Sigmoid colon (tissue), 7 donors: ENCODE data around the gene TPRX1. TPM values are rescaled to one million over a fixed set of nuclear protein-coding genes. Genes with fewer than 3 reads are reported as not detected.
A peak's percentile ranks its signal among the peaks of the same experiment; 100 is the strongest.
"Not testable (repeated sequence)": the region's sequence is repeated elsewhere in the genome, so short reads cannot be mapped to it uniquely, and the experiment has no call there.

Source experiments
- DNase-seq: peaks from one replicate; pipeline ENCODE4 v3.0.0-alpha.2; 2019
- H3K27ac ChIP-seq, 4 donors: fragments of 200-600 bp; sonication (generic); one replicate each; pipeline ENCODE4 v1.5.1; 2016 to 2019; ENCODE audit warnings: mild to moderate bottlenecking in 1 of 4
- H3K27me3 ChIP-seq, 3 donors: fragments of 200-600 bp; sonication (generic); one replicate each; pipeline ENCODE4 v1.5.1; 2019; ENCODE audit warnings: mild to moderate bottlenecking in 1 of 3
- H3K36me3 ChIP-seq, 4 donors: fragments of 200-600 bp; sonication (generic); one replicate each; pipeline ENCODE4 v1.5.1; 2016 to 2019
- H3K4me1 ChIP-seq, 4 donors: fragments of 200-600 bp; sonication (generic); one replicate each; pipeline ENCODE4 v1.5.1; 2017 to 2019
- H3K4me3 ChIP-seq, 4 donors: fragments of 200-600 bp; sonication (generic); one replicate each; pipeline ENCODE4 v1.5.1; 2017 to 2019; ENCODE audit warnings: mild to moderate bottlenecking in 2 of 4, moderate library complexity in 1 of 4
- H3K9me3 ChIP-seq, 4 donors: fragments of 200-600 bp in 3 of 4; sonication (generic) in 3 of 4; one replicate each; pipeline versions ENCODE4 v1.5.1 to v1.6.1; 2013 to 2019
- EP300 ChIP-seq, 4 donors: sonication (generic); formaldehyde crosslinking; IDR thresholded peaks; one replicate each; pipeline ENCODE4 v1.6.1; 2017; ENCODE audit warnings: antibody characterized with exemption in 4 of 4
- POLR2A ChIP-seq, 2 donors: fragments of 450-650 bp; IDR thresholded peaks; one replicate each; pipeline ENCODE4 v1.6.1; 2016; ENCODE audit warnings: antibody characterized with exemption in 2 of 2, mild to moderate bottlenecking in 2 of 2, moderate library complexity in 2 of 2
- POLR2AphosphoS5 ChIP-seq, 4 donors: sonication (generic); formaldehyde crosslinking; IDR thresholded peaks; one replicate each; pipeline ENCODE4 v1.6.1; 2017; ENCODE audit warnings: antibody characterized with exemption in 4 of 4
- whole genome bisulfite sequencing, 2 donors: extraction: QIAGEN DNeasy Blood & Tissue Kit; methylation state at CpG; one replicate each; pipeline ENCODE4 v1.1.7; 2013; 5-methylcytosine and 5-hydroxymethylcytosine counted together
- intact Hi-C: fragments of 100-400 bp; cut with DNase I; formaldehyde crosslinking; loops from one replicate; pipeline ENCODE4 v1.15.1; 2023
- polyA plus RNA-seq, 3 donors: library from polyadenylated mRNA; stranded (reverse); fragments of 200-250 nt; gene quantifications; one replicate each; pipeline ENCODE4 v1.2.3, GENCODE V29; 2013
- total RNA-seq, 4 donors: library from RNA; depleted of rRNA; stranded (reverse); fragments of >200 nt; gene quantifications; one replicate each; pipeline ENCODE4 v1.1.0, GENCODE V29; 2016
- TF ChIP-seq, protein P1 (sequence below), 4 experiments: fragments of 450-650 bp in 3 of 4; fragments of 200-600 bp in 1 of 4; IDR thresholded peaks; one replicate each; pipeline ENCODE4 v1.5.1; 2016 to 2019; ENCODE audit warnings: antibody characterized with exemption in 4 of 4, mild to moderate bottlenecking in 3 of 4, moderate library complexity in 2 of 4
- donor health status: healthy with polysubstance abuse.
- donor health status: Bipolar disorder and iron deficiency.
- donor health status: healthy.

TPRX1 gene
- total and polyA plus RNA-seq, 7 donors, result not detected

DNA sequence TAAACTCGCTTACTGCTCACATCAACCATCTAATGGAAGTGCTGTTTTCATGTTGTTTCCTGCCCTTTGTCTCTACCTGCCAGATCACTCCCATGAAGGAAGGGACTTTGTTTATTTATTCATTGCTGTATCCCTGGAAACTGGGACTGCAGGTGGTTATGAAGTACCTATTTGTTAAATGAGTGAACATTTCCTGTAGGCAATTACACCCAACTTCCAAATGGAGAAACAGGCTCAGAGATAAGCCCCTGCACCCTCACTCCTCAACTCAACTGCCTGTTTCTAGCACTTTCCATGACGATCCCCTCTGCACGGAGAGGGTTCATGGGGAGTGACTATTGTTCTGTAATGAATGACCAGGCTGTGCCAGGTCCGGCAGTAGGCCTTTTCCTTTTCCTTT lies 27.8 kb downstream of the TPRX1 start:
- TF ChIP-seq EP300 (IDR thresholded peaks at IDR 0.05) (no peak), POLR2A (IDR thresholded peaks at IDR 0.05) (no peak), POLR2AphosphoS5 (IDR thresholded peaks at IDR 0.05) (no peak)
- TF ChIP-seq, protein P1, sequence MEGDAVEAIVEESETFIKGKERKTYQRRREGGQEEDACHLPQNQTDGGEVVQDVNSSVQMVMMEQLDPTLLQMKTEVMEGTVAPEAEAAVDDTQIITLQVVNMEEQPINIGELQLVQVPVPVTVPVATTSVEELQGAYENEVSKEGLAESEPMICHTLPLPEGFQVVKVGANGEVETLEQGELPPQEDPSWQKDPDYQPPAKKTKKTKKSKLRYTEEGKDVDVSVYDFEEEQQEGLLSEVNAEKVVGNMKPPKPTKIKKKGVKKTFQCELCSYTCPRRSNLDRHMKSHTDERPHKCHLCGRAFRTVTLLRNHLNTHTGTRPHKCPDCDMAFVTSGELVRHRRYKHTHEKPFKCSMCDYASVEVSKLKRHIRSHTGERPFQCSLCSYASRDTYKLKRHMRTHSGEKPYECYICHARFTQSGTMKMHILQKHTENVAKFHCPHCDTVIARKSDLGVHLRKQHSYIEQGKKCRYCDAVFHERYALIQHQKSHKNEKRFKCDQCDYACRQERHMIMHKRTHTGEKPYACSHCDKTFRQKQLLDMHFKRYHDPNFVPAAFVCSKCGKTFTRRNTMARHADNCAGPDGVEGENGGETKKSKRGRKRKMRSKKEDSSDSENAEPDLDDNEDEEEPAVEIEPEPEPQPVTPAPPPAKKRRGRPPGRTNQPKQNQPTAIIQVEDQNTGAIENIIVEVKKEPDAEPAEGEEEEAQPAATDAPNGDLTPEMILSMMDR (IDR thresholded peaks at IDR 0.05), result no peak
- peak overlapping the region in 3 of 4 donors; percentile 96 to 97 (median 97) for H3K27ac ChIP-seq
- H3K4me3 ChIP-seq, result no peak overlapping the region
- peaks cover 5 to 10% (median 8%) of the 10 kb centered on the region in 4 donors for H3K36me3 ChIP-seq
- WGBS, 2 donors, result 22 to 63% methylated on average over 4 of the region's 4 CpGs
- peaks cover 0 to 34% (median 32%) of the 10 kb centered on the region in 4 donors for H3K4me1 ChIP-seq
- H3K27me3 ChIP-seq, result no peaks in the 10 kb centered on the region
- no peaks in the 10 kb centered on the region for H3K9me3 ChIP-seq
- no peak for DNase-seq
- intact Hi-C loops, result no loop called here

DNA sequence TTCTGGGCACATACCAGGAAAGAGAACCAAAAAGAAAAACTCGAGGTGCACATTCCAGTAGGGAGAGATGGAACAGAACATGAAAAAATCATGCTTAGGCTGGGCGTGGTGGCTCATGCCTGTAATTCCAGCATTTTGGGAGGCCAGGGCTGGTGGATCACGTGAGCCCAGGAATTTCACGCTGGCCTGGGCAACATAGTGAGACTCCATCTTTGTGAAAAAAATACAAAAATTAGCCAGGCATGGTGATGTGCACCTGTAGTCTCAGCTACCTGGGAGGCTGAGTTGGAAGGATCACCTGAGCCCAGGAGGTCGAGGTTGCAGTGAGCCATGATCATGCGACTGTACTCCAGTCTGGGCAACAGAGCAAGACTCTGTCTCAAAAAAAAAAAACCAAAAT lies 33.1 kb downstream of the TPRX1 start:
- H3K9me3 ChIP-seq, intact Hi-C loops, H3K4me3 ChIP-seq, H3K27me3 ChIP-seq, H3K36me3 ChIP-seq, H3K4me1 ChIP-seq, H3K27ac ChIP-seq, DNase-seq: not testable (repeated sequence)
- 86 to 91% methylated on average over 6 of the region's 6 CpGs for WGBS, 2 donors

DNA sequence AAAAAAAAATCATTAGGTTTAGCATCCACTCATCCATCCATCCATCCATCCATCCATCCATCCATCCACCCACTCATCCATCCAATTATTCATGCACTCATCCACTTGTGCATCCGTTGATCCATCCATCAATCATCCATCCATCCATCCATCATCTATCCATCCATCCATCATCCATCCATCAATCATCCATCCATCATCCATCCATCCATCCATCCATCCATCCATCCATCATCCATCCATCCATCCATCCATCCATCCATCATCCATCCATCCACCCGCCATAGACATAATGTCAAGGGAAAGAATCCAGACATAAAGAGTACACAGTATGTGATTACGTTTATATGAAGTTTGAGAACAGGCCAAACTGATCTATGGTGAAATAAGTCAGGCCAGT lies 34.8 kb downstream of the TPRX1 start:
- no peak overlapping the region for H3K27ac ChIP-seq
- H3K27me3 ChIP-seq, result no peaks in the 10 kb centered on the region
- peaks cover 0 to 7% (median 3%) of the 10 kb centered on the region in 4 donors for H3K4me1 ChIP-seq
- H3K36me3 ChIP-seq, result no peaks in the 10 kb centered on the region
- DNase-seq, result no peak
- no peaks in the 10 kb centered on the region for H3K9me3 ChIP-seq
- TF ChIP-seq POLR2A (IDR thresholded peaks at IDR 0.05), result no peak
- TF ChIP-seq, protein P1 (IDR thresholded peaks at IDR 0.05), result no peak
- no peak for TF ChIP-seq POLR2AphosphoS5 (IDR thresholded peaks at IDR 0.05)
- no peak for TF ChIP-seq EP300 (IDR thresholded peaks at IDR 0.05)
- intact Hi-C loops, result loop anchor here (5.0 kb wide), 1 partner anchor 93 kb away; no protein-coding TSS in a partner anchor
- no peak overlapping the region for H3K4me3 ChIP-seq
- WGBS, 2 donors, result 68 to 85% methylated on average over 3 of the region's 3 CpGs

DNA sequence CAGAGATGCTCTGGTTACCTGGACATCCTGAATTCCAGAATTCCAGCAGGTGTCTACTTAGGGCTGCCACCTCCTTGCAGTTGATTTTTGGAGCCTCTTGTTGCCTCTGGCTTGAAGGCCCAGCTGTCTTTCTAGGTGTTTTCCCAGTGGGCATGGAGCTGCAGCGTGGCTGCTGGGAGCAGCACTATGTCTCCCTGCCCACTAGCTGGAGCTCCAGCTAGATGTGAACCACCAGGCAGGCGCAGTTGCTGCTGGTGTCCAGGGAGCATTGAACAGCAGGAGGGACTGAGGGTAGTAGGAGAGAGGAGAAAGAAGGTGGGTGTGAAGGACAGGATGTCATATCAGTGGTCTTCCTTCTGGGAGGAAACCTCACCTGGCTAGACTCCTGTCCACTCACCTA lies 35.7 kb downstream of the TPRX1 start:
- no peaks in the 10 kb centered on the region for H3K27me3 ChIP-seq
- H3K36me3 ChIP-seq, result no peaks in the 10 kb centered on the region
- H3K27ac ChIP-seq, result no peak overlapping the region
- no peak overlapping the region for H3K4me3 ChIP-seq
- no peak for DNase-seq
- H3K4me1 ChIP-seq, result peaks cover 0 to 7% (median 3%) of the 10 kb centered on the region in 4 donors
- 87 to 90% methylated on average over 2 of the region's 2 CpGs for WGBS, 2 donors
- TF ChIP-seq POLR2A (IDR thresholded peaks at IDR 0.05) (no peak), POLR2AphosphoS5 (IDR thresholded peaks at IDR 0.05) (no peak), EP300 (IDR thresholded peaks at IDR 0.05) (no peak)
- TF ChIP-seq, protein P1 (IDR thresholded peaks at IDR 0.05), result no peak
- H3K9me3 ChIP-seq, result no peaks in the 10 kb centered on the region
- intact Hi-C loops, result loop anchor here (5.0 kb wide), 1 partner anchor 94 kb away; no protein-coding TSS in a partner anchor

DNA sequence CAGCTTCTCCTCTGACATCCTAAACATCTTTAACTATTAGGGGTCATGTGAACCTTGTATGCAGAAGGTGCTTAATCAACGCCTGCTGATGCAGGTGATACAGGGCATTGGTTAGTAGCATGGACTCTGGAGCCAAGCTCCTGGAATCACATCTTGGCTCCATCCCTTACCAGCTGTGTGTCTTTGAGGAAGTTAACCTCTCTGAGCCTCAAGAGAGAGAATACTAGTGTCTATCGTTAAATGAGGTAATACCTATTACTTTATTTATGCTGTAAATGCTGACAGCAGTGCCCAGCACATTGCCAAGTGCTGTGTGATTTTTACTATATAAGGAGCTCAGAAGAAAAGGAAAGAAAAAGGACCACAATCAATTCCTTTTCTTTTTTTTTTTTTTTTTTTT lies 37.0 kb downstream of the TPRX1 start:
- 37 to 83% methylated on average over 2 of the region's 2 CpGs for WGBS, 2 donors
- intact Hi-C loops, result loop anchor here (5.0 kb wide), 1 partner anchor 95 kb away; no protein-coding TSS in a partner anchor
- H3K4me1 ChIP-seq, result peaks cover 0 to 7% (median 3%) of the 10 kb centered on the region in 4 donors

More for the DNA sequence above, 37.0 kb downstream of the TPRX1 start:
- no peak for DNase-seq
- Histone ChIP-seq H3K9me3 (no peaks in the 10 kb centered on the region), H3K36me3 (no peaks in the 10 kb centered on the region), H3K4me3 (no peak overlapping the region), H3K27me3 (no peaks in the 10 kb centered on the region), H3K27ac (no peak overlapping the region)
- TF ChIP-seq, protein P1 (IDR thresholded peaks at IDR 0.05), result no peak
- TF ChIP-seq POLR2AphosphoS5 (IDR thresholded peaks at IDR 0.05) (no peak), POLR2A (IDR thresholded peaks at IDR 0.05) (no peak), EP300 (IDR thresholded peaks at IDR 0.05) (no peak)
